ENCODE measurements around the gene AOC1.

Gene AOC1

DNA sequence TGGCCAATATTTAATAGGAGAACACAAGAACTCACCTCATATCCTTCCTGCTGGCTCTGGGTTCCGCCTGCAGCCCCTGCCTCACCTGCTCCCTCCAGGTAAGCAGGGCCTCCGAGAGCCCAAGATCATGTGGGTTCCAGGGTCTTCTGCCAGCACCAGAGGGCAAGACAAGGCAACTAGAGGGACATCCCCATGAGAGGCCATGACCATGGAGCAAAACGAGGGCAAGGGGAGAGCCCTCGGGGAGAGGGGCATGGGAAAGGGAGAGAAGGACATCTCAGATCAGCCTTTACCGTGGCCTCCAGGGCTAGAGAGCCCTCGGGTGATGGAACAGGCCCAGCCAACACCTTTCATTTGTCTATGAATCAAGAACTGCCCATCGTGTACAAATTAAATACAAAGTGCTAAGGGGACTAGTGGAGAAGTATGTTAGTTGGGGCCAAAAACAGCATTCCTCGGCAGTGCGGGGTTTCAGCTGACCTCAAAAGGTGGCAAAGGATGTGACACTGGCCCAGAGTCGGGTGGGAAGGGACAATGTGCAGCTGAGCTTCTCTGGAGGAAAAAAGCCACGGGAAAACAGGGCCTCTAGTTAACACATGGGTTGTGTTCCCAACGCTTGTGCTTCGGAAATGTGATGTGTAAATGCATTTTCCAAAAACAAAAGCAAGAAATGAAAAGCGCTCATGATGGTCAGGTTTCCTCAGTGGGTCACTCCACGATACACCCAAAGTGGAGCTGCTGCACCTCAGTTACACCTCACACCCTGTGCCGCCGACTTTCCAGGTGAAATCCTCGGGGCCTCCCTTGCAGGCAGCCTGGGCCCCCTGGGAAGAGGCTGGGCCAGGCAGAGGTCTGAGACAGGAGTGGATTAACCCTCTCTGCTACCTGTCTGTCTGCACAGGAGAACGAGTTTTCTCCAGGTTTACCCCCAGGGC, 2.0 kb downstream of the AOC1 start:
- no peak for TF ChIP-seq ZFX (IDR thresholded peaks at IDR 0.05; ENCODE audit: borderline replicate concordance)
- TF ChIP-seq, protein P1, sequence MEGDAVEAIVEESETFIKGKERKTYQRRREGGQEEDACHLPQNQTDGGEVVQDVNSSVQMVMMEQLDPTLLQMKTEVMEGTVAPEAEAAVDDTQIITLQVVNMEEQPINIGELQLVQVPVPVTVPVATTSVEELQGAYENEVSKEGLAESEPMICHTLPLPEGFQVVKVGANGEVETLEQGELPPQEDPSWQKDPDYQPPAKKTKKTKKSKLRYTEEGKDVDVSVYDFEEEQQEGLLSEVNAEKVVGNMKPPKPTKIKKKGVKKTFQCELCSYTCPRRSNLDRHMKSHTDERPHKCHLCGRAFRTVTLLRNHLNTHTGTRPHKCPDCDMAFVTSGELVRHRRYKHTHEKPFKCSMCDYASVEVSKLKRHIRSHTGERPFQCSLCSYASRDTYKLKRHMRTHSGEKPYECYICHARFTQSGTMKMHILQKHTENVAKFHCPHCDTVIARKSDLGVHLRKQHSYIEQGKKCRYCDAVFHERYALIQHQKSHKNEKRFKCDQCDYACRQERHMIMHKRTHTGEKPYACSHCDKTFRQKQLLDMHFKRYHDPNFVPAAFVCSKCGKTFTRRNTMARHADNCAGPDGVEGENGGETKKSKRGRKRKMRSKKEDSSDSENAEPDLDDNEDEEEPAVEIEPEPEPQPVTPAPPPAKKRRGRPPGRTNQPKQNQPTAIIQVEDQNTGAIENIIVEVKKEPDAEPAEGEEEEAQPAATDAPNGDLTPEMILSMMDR (IDR thresholded peaks at IDR 0.05), result no peak
- no peak overlapping the region for H3K27ac ChIP-seq

DNA sequence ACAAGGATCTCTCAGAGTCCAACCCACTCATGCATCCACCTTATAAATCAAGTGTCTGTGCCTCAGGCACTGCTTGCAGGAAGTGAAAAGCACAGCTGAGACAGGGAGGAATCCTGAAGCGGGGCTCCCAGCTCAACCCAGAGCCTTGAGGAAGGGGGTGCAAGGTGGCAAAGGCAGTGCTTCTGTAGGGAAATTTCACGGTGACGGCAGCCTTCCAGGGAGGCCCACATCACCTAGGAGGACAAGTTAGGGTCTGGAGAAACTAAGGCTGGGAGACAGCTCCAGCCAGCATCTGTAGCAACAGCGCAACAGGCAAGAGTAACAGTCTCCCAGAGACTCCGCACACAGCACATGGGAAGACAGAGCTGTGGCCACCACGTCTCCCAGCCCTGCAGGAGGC, 2.7 kb downstream of the AOC1 start:
- no peak overlapping the region for H3K27ac ChIP-seq
- TF ChIP-seq ZFX (IDR thresholded peaks at IDR 0.05; ENCODE audit: borderline replicate concordance), result no peak
- TF ChIP-seq, protein P1 (IDR thresholded peaks at IDR 0.05), result no peak

DNA sequence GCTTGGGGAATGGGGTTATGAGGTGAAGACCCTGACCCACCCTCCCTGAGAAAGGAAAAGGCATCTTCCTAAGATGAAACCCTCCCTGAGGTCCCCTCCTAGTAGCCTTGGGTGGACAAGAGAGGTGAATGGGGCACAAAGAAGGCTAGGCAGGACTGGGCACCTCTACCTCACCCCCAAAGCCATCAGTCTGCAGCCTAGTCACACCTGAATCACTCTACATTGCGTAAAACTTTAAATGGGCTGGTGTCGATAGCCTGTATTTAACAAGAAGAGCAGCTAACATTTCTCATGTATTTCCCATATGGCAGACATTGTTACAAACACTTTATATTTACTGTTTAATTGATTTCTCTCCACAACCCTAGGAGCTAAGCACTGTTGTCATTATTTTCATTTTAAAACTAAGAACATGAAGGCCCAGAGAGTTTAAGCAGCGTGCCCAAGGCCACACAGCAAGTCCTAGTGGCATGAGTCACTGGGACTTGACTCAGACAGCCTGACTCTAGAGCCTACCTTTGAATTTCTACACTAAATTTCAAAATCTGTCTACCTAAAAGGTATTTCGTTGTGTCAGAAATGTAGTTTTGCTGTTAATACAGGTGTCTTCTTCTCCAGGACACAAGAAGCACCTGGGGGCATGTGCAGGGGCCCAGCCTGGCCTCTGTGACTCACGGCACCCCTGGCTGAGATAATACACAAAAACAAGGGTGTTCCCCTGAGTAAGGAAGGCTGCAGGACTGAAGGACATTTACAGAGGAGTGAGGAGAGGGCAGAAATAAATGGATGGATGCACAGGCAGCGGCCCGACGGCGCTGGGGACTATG, 3.4 kb downstream of the AOC1 start:
- H3K27ac ChIP-seq, result no peak overlapping the region
- TF ChIP-seq, protein P1 (IDR thresholded peaks at IDR 0.05), result no peak
- no peak for TF ChIP-seq ZFX (IDR thresholded peaks at IDR 0.05; ENCODE audit: borderline replicate concordance)

DNA sequence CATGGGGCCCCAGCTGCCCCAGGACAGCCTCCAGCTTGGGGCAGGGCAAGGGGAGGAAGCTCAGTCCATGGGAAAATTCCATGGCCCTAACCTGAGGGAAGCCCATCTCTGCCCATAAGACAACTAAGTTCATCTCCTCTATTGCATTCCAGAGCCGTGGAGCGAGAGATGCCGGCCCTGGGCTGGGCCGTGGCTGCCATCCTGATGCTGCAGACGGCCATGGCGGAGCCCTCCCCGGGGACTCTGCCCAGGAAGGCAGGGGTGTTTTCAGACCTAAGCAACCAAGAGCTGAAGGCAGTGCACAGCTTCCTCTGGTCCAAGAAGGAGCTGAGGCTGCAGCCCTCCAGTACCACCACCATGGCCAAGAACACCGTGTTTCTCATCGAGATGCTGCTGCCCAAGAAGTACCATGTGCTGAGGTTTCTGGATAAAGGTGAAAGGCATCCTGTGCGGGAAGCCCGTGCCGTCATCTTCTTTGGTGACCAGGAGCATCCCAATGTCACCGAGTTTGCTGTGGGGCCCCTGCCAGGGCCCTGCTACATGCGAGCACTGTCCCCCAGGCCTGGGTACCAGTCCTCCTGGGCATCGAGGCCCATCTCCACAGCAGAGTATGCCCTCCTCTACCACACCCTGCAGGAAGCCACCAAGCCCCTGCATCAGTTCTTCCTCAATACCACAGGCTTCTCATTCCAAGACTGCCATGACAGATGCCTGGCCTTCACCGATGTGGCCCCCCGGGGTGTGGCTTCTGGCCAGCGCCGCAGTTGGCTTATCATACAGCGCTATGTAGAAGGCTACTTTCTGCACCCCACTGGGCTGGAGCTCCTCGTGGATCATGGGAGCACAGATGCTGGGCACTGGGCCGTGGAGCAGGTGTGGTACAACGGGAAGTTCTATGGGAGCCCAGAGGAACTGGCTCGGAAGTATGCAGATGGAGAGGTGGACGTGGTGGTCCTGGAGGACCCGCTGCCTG, 4.3 kb downstream of the AOC1 start:
- TF ChIP-seq, protein P1 (IDR thresholded peaks at IDR 0.05), result no peak
- TF ChIP-seq ZFX (IDR thresholded peaks at IDR 0.05; ENCODE audit: borderline replicate concordance), result no peak
- no peak overlapping the region for H3K27ac ChIP-seq

DNA sequence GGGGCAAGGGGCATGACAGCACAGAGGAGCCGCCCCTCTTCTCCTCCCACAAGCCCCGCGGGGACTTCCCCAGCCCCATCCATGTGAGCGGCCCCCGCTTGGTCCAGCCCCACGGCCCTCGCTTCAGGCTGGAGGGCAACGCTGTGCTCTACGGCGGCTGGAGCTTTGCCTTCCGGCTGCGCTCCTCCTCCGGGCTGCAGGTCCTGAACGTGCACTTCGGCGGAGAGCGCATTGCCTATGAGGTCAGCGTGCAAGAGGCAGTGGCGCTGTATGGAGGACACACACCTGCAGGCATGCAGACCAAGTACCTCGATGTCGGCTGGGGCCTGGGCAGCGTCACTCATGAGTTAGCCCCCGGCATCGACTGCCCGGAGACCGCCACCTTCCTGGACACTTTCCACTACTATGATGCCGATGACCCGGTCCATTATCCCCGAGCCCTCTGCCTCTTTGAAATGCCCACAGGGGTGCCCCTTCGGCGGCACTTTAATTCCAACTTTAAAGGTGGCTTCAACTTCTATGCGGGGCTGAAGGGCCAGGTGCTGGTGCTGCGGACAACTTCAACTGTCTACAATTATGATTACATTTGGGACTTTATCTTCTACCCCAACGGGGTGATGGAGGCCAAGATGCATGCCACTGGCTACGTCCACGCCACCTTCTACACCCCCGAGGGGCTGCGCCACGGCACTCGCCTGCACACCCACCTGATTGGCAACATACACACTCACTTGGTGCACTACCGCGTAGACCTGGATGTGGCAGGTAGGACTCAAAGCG, 5.1 kb downstream of the AOC1 start:
- TF ChIP-seq ZFX (IDR thresholded peaks at IDR 0.05; ENCODE audit: borderline replicate concordance), result no peak
- TF ChIP-seq, protein P1 (IDR thresholded peaks at IDR 0.05), result no peak
- no peak overlapping the region for H3K27ac ChIP-seq

Data from 22Rv1 (cell line).